PC-9 (cell line): Measurements from ENCODE around the gene GNG3. TPM values are rescaled to one million over a fixed set of nuclear protein-coding genes. Genes with fewer than 3 reads are reported as not detected.

Experiments used
- BruUV-seq: library from RNA; stranded (reverse); fragments of 400-500 nt; replicated peaks from 2 replicates; lab custom pipeline; 2021; lab: Mats Ljungman, UMichigan
- CTCF ChIA-PET: fragments of 300-600 bp; sonication (Branson Sonifier 250); formaldehyde crosslinking; loops from one replicate; lab custom pipeline; 2022; ENCODE audit warnings: antibody characterized with exemption; lab: Charles Lee
- POLR2A ChIA-PET: fragments of 300-600 bp; sonication (Branson Sonifier 250); formaldehyde crosslinking; loops from one replicate; lab custom pipeline; 2022; ENCODE audit warnings: antibody characterized with exemption; ENCODE audit not compliant: unreplicated experiment; lab: Charles Lee
- DNase-seq, 2 experiments: peaks; one replicate each; pipeline versions ENCODE4 v3.0.0 to v3.0.0-alpha.2; 2015 to 2022; ENCODE audit warnings: mixed read lengths in 1 of 2
- H2AFZ ChIP-seq: fragments of 200-600 bp; sonication (generic); 2 replicates; pipeline ENCODE4 v1.8.1; 2017; ENCODE audit warnings: antibody characterized with exemption
- H3F3A ChIP-seq: fragments of 200-600 bp; sonication (generic); 2 replicates; pipeline ENCODE4 v1.8.1; 2017; ENCODE audit warnings: antibody characterized with exemption, mild to moderate bottlenecking, low read depth; ENCODE audit not compliant: insufficient read depth
- H3K27ac ChIP-seq: fragments of 200-600 bp; sonication (generic); 2 replicates; pipeline ENCODE4 v1.6.1; 2016; ENCODE audit warnings: mixed run types
- H3K27me3 ChIP-seq: fragments of 200-600 bp; sonication (generic); 2 replicates; pipeline ENCODE4 v1.6.1; 2016; ENCODE audit warnings: low read depth, mixed run types; ENCODE audit not compliant: insufficient read depth
- H3K36me3 ChIP-seq: fragments of 200-600 bp; sonication (generic); 2 replicates; pipeline ENCODE4 v1.6.1; 2016; ENCODE audit warnings: low read depth, mixed run types
- H3K4me1 ChIP-seq: fragments of 200-600 bp; sonication (generic); replicated peaks from 2 replicates; pipeline ENCODE4 v1.6.1; 2016; ENCODE audit warnings: mixed run types; ENCODE audit not compliant: insufficient read depth
- H3K4me2 ChIP-seq: fragments of 200-600 bp; sonication (generic); 2 replicates; pipeline ENCODE4 v1.6.1; 2017; ENCODE audit warnings: mixed run types
- H3K4me3 ChIP-seq: fragments of 200-600 bp; sonication (generic); 2 replicates; pipeline ENCODE4 v1.6.1; 2016; ENCODE audit warnings: mixed run types
- H3K79me2 ChIP-seq: fragments of 200-600 bp; sonication (generic); 2 replicates; pipeline ENCODE4 v1.6.1; 2017; ENCODE audit warnings: low read depth, mixed run types
- H3K9me2 ChIP-seq: fragments of 200-600 bp; sonication (generic); 2 replicates; pipeline ENCODE4 v1.8.1; 2017; ENCODE audit warnings: mild to moderate bottlenecking; ENCODE audit not compliant: insufficient read depth
- H3K9me3 ChIP-seq: fragments of 200-600 bp; sonication (generic); 2 replicates; pipeline ENCODE4 v1.8.1; 2016; ENCODE audit warnings: low read depth; ENCODE audit not compliant: insufficient read depth
- H4K20me1 ChIP-seq: fragments of 200-600 bp; sonication (generic); 2 replicates; pipeline ENCODE4 v1.8.1; 2017; ENCODE audit not compliant: insufficient read depth
- EZH2 ChIP-seq: fragments of 200-600 bp; sonication (generic); IDR thresholded peaks from 2 replicates; pipeline ENCODE4 v1.8.0; 2017; ENCODE audit warnings: antibody characterized with exemption, low read depth
- intact Hi-C: fragments of 100-400 bp; cut with micrococcal nuclease; formaldehyde crosslinking; loops from one replicate; pipeline ENCODE4 v1.10.0; 2022; ENCODE audit not compliant: unreplicated experiment
- total RNA-seq: library from RNA; stranded (reverse); gene quantifications from 2 replicates; pipeline ENCODE4 v1.2.3, GENCODE V29; 2021
- TF ChIP-seq, protein P1 (sequence below): fragments of 200-600 bp; sonication (generic); conservative IDR thresholded peaks from 2 replicates; pipeline ENCODE4 v1.6.1; 2017; ENCODE audit warnings: mixed run types, antibody characterized with exemption, mild to moderate bottlenecking, moderate library complexity

Gene GNG3
- total RNA-seq, 1 experiment from 2014 or later: 0.57 TPM

GRCh38 chr11:62678433-62678769 lies 29.1 kb upstream of the GNG3 start:
- Histone ChIP-seq H3K4me2 (peak overlapping the region; percentile 81), H3K79me2 (peaks cover 41% of the 10 kb centered on the region)
- BruUV-seq: no TSS peak

DNA sequence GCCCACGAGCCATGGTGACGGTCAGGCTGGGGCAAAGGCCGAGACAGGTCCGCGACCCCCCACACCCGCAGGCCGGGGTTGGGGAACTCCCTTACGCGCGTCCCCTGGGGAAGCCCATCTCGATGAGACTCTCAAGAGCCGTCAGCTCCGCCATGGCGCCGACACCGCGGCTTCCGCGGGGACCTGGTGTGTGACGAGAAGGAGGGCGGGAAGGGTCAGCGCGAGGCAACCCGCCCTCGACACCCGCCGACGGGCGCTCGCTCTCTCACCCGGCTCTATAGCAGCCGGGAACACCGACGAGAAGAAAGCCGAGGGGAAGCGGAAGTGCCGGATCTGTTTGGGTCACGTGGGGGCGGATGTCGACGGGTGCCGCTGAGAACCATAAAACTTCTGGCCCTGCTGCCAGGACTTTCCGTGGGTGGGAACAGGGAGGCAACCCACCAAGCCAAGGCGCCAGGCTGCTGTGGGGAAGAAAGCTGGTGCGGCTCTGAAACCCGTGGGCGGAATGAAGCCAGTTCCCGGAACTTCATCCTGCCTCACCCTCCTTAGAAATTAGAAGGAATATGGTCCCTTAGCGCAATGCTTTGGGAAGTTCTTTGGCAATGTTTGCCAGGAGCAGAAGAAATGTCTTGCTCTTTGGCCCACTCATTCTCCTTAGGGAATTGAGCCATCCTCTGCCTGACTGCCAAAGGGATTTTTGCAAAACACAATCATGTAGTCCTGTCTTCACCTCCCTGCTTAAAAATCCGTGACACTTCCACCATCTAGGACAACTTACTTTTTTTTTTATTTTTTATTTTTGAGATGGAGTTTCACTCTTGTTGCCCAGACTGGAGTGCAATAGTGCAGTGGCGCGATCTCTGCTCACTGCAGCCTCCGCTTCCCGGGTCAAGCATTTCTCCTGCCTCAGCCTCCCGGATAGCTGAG lies 28.4 kb upstream of the GNG3 start, which contains the start of gene UBXN1:
UBXN1 (minus strand) TSS at position 304 of the 927 bp plus-strand sequence; CDS start at position 154, 150 bp downstream.
- H4K20me1 ChIP-seq: 0 out of 2 replicates have a peak, but pooled peaks cover 5% of the 10 kb centered on the region
- H3K79me2 ChIP-seq: peaks cover 35% of the 10 kb centered on the region
- POLR2A ChIA-PET: interaction anchor here (0.5 to 0.7 kb wide), 4 partner anchors 14 to 102 kb away, joined by 3 to 8 read pairs (median 4); partner anchors contain the start of genes C11orf98 and CSKMT
- intact Hi-C loops: loop anchor here (2.0 to 10.0 kb wide), 3 partner anchors 16 to 108 kb away; partner anchors contain the start of genes POLR2G and TMEM179B
- peak within 1 kb of the TSS; percentile 81 for H3K4me2 ChIP-seq
- H3K4me3 ChIP-seq: peak within 1 kb of the TSS; percentile 76
- H2AFZ ChIP-seq: peak within 1 kb of the TSS; percentile 85
- H3K4me1 ChIP-seq: peaks cover 29% of the 10 kb centered on the region
- H3K9me2 ChIP-seq: no peaks in the 10 kb centered on the region
- peak within 1 kb of the TSS; percentile 37 for H3K27ac ChIP-seq
- BruUV-seq: TSS peak; percentile 59
- DNase-seq: peak; percentile 78 to 80
- TF ChIP-seq EZH2: no peak
- TF ChIP-seq, protein P1, sequence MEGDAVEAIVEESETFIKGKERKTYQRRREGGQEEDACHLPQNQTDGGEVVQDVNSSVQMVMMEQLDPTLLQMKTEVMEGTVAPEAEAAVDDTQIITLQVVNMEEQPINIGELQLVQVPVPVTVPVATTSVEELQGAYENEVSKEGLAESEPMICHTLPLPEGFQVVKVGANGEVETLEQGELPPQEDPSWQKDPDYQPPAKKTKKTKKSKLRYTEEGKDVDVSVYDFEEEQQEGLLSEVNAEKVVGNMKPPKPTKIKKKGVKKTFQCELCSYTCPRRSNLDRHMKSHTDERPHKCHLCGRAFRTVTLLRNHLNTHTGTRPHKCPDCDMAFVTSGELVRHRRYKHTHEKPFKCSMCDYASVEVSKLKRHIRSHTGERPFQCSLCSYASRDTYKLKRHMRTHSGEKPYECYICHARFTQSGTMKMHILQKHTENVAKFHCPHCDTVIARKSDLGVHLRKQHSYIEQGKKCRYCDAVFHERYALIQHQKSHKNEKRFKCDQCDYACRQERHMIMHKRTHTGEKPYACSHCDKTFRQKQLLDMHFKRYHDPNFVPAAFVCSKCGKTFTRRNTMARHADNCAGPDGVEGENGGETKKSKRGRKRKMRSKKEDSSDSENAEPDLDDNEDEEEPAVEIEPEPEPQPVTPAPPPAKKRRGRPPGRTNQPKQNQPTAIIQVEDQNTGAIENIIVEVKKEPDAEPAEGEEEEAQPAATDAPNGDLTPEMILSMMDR: no peak
- CTCF ChIA-PET: interaction anchor here (0.6 to 0.7 kb wide), 2 partner anchors 25 to 119 kb away, joined by 3 to 10 read pairs; no protein-coding TSS in a partner anchor
- peaks cover 54% of the 10 kb centered on the region for H3F3A ChIP-seq
- no peaks in the 10 kb centered on the region for H3K27me3 ChIP-seq
- no peaks in the 10 kb centered on the region for H3K9me3 ChIP-seq
- 0 out of 2 replicates have a peak, but pooled peaks cover 26% of the 10 kb centered on the region for H3K36me3 ChIP-seq

More at GRCh38 chr11:62678433-62678769, 29.1 kb upstream of the GNG3 start:
- CTCF ChIA-PET: no interaction called here
- H3K9me3 ChIP-seq: no peaks in the 10 kb centered on the region
- H3F3A ChIP-seq: peaks cover 61% of the 10 kb centered on the region
- no peaks in the 10 kb centered on the region for H3K9me2 ChIP-seq
- TF ChIP-seq EZH2: no peak
- TF ChIP-seq, protein P1: no peak
- intact Hi-C loops: loop anchor here (2.0 to 10.0 kb wide), 3 partner anchors 16 to 109 kb away; partner anchors contain the start of genes POLR2G and TMEM179B
- H4K20me1 ChIP-seq: 0 out of 2 replicates have a peak, but pooled peaks cover 5% of the 10 kb centered on the region
- H2AFZ ChIP-seq: peak overlapping the region; percentile 85
- DNase-seq: no peak
- POLR2A ChIA-PET: interaction anchor here (0.5 to 1.0 kb wide), 2 partner anchors 10 to 87 kb away, joined by 3 to 9 read pairs; partner anchors contain the start of gene TUT1
- peak overlapping the region; percentile 37 for H3K27ac ChIP-seq
- H3K27me3 ChIP-seq: no peaks in the 10 kb centered on the region
- H3K36me3 ChIP-seq: 0 out of 2 replicates have a peak, but pooled peaks cover 26% of the 10 kb centered on the region
- H3K4me1 ChIP-seq: peaks cover 34% of the 10 kb centered on the region
- H3K4me3 ChIP-seq: peak overlapping the region; percentile 76

DNA sequence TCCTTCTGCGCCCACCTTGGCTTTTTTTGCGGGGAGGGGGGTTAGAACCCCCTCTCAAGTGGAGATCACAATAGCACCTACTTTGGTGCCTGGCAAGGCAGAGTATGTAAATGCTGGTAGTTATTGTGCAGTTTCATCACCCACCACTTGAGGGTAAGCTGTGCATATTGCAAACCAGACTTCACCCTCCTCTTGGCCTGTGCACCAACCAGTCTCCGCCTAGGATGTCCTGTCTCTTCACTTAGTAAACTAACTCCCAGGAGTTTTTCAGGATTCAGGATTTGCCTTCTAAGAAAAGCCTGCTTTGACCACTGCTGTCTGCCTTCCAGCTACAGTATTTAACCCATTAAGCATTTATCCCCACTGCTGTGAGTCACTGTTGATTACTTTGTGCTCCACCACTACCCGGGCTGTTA lies 26.6 kb upstream of the GNG3 start:
- Histone ChIP-seq H3K4me2 (0 out of 2 replicates have a peak overlapping the region, but pooled peaks have one; percentile 23), H3K79me2 (peaks cover 27% of the 10 kb centered on the region), H3K27ac (no peak overlapping the region), H3K9me2 (no peaks in the 10 kb centered on the region), H3K9me3 (no peaks in the 10 kb centered on the region), H2AFZ (peak overlapping the region; percentile 34; the same call in 1 of the 2 replicates), H3F3A (peaks cover 45% of the 10 kb centered on the region), H3K4me3 (no peak overlapping the region), H4K20me1 (no peaks in the 10 kb centered on the region), H3K4me1 (peaks cover 29% of the 10 kb centered on the region), H3K27me3 (no peaks in the 10 kb centered on the region), H3K36me3 (0 out of 2 replicates have a peak, but pooled peaks cover 20% of the 10 kb centered on the region)
- BruUV-seq: no TSS peak
- no peak for TF ChIP-seq EZH2
- TF ChIP-seq, protein P1: peak; percentile 75
- peak; percentile 45 to 71 for DNase-seq
- intact Hi-C loops: loop anchor here (2.0 kb wide), 1 partner anchor 48 kb away; the partner anchor contains the start of gene TTC9C
- POLR2A ChIA-PET: interaction anchor here (0.5 to 0.7 kb wide), 2 partner anchors 16 to 83 kb away, joined by 3 read pairs; partner anchors contain the start of genes C11orf98 and CSKMT
- CTCF ChIA-PET: interaction anchor here (0.6 to 1.9 kb wide), 6 partner anchors 14 to 295 kb away, joined by 3 to 15 read pairs (median 4); partner anchors contain the start of gene POLR2G
